Vagina (tissue), 2 donors: Measurements from ENCODE around the gene HOXD8. TPM values are rescaled to one million over a fixed set of nuclear protein-coding genes. Genes with fewer than 3 reads are reported as not detected.

Source experiments
- DNase-seq, 2 donors: peaks; one replicate each; pipeline ENCODE4 v3.0.0-alpha.2; 2017; ENCODE audit errors: extremely low spot score in 2 of 2
- H3K27ac ChIP-seq: fragments of 200-600 bp; sonication (generic); one replicate; pipeline ENCODE4 v1.5.1; 2019
- H3K27me3 ChIP-seq: fragments of 200-600 bp; sonication (generic); one replicate; pipeline ENCODE4 v1.5.1; 2019
- H3K36me3 ChIP-seq, 2 donors: fragments of 200-600 bp; sonication (generic); one replicate each; pipeline ENCODE4 v1.5.1; 2017 to 2019
- H3K4me1 ChIP-seq: fragments of 200-600 bp; sonication (generic); one replicate; pipeline ENCODE4 v1.5.1; 2019
- H3K4me3 ChIP-seq, 2 donors: fragments of 200-600 bp; sonication (generic); 1 replicate in 1 of 2; 2 replicates in 1 of 2; pipeline ENCODE4 v1.5.1; 2016 to 2019
- H3K9me3 ChIP-seq: fragments of 200-600 bp; sonication (generic); one replicate; pipeline ENCODE4 v1.5.1; 2019
- POLR2A ChIP-seq, 2 donors: fragments of 450-650 bp; IDR thresholded peaks; one replicate each; pipeline ENCODE4 v1.6.1; 2017; ENCODE audit warnings: antibody characterized with exemption in 2 of 2, mild to moderate bottlenecking in 2 of 2, moderate library complexity in 2 of 2
- POLR2AphosphoS5 ChIP-seq, 2 donors: sonication (generic); formaldehyde crosslinking; IDR thresholded peaks; one replicate each; pipeline ENCODE4 v1.9.0; 2017; ENCODE audit warnings: antibody characterized with exemption in 2 of 2, mild to moderate bottlenecking in 2 of 2, low read depth in 1 of 2; ENCODE audit not compliant: insufficient read depth in 1 of 2
- intact Hi-C: fragments of 100-400 bp; cut with DNase I; formaldehyde crosslinking; loops from one replicate; pipeline ENCODE4 v1.15.1; 2023
- total RNA-seq: library from RNA; depleted of rRNA; stranded (reverse); fragments of >200 nt; gene quantifications from one replicate; pipeline ENCODE4 v1.2.3, GENCODE V29; 2016
- TF ChIP-seq, protein P1 (sequence below), 3 experiments: fragments of 450-650 bp in 2 of 3; fragments of 200-600 bp in 1 of 3; sonication (generic) in 1 of 3; IDR thresholded peaks; one replicate each; pipeline ENCODE4 v1.5.1; 2017 to 2019; ENCODE audit warnings: antibody characterized with exemption in 3 of 3, mild to moderate bottlenecking in 2 of 3, moderate library complexity in 2 of 3

HOXD8 gene
- total RNA-seq, 1 donor from 2014 or later, result 10.3 TPM

DNA sequence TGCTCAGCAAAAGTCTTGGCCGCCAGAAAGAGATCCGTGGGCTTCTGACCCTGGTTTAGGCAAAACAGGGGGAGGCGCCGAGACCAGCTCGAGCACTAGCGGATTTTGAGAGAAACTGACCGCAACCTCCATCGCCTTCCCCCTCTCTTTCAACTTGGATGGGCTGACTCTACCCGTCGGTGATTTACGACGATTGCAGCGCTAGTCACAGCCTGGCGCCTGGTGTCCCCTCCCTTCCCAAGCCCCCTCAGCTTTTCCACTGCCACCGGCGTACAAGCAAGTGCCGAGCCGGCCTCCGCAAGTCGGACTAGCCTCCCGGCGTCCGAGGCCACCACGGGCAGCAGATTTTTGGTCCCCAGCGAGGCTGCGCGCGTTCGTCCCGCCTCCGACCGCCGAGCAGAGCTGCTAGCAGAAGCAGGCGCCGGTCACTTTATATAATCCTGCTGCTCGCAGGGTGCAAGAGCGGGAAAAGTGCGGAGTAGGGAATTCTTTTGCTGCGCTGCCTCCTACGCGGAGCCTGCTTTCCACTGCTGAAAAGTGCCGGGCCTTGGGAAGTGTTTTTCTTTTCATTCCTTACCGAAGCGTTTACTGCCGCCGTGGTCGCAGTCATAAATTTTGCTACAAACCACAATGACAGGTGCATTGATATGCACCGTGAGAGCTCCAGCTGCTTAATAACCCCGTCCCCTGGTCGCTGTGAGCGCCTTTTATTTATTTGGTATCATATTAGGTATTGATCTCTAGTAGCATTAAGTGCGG lies 35.3 kb downstream of the HOXD8 start:
- intact Hi-C loops, result no loop called here
- Histone ChIP-seq H3K9me3 (no peaks in the 10 kb centered on the region), H3K4me3 (no peak overlapping the region), H3K27ac (no peak overlapping the region), H3K36me3 (no peaks in the 10 kb centered on the region), H3K4me1 (peaks cover 19% of the 10 kb centered on the region), H3K27me3 (peaks cover 17% of the 10 kb centered on the region)
- DNase-seq, result no peak
- no peak for TF ChIP-seq POLR2A (IDR thresholded peaks at IDR 0.05)
- TF ChIP-seq, protein P1, sequence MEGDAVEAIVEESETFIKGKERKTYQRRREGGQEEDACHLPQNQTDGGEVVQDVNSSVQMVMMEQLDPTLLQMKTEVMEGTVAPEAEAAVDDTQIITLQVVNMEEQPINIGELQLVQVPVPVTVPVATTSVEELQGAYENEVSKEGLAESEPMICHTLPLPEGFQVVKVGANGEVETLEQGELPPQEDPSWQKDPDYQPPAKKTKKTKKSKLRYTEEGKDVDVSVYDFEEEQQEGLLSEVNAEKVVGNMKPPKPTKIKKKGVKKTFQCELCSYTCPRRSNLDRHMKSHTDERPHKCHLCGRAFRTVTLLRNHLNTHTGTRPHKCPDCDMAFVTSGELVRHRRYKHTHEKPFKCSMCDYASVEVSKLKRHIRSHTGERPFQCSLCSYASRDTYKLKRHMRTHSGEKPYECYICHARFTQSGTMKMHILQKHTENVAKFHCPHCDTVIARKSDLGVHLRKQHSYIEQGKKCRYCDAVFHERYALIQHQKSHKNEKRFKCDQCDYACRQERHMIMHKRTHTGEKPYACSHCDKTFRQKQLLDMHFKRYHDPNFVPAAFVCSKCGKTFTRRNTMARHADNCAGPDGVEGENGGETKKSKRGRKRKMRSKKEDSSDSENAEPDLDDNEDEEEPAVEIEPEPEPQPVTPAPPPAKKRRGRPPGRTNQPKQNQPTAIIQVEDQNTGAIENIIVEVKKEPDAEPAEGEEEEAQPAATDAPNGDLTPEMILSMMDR (IDR thresholded peaks at IDR 0.05), result no peak

DNA sequence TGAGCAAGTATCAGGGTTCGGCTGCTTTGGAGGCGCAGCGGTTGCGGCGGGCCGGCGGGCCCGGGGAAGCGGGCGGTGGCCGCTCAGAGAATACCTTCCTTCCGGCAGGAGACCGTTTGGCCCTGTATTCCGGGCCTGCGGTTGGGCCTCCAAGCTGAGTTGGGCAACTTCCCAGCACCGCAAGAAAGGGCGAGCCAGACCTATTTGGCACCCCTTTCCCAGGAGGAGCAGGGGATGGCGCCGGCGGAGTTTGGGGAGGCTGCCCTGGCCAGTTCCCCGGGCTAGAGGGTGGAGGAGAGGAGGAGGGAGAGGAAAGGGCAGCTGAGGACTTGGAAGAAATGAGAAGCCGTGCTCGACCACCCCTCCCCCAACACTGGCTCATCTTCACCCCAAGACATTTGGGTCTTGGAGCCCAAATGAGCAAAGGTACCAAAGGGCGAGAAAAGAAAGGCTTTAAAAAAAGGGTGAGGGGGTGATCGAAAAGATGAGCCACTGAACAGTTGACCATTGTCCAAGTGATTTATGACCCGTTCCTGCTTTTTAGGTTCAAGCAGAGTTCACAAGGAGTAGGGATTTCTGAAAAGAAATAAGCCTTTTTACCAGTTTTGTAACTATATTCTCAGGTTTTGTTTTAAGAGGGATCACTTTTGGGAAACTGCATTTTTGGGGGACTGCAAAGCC lies 36.0 kb downstream of the HOXD8 start:
- H3K27ac ChIP-seq, result no peak overlapping the region

DNA sequence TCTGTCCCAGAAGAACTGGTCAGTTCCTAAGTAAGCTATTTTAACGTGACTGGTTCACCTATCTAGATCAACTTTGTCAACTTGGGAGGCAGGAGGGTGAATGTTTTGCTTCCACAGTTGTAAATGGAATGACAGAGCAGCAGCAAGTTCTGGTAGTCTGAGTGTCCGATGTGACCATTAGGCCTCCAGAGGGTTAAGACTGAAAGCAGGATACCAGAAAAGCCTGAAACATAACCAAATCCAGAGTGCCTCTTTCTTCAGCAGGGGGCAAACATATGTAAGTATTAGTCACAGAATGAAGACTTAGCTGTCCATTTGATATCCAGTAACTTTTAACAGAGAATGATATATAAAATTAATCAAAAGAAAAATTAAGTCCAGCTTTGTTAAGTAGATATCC lies 36.8 kb downstream of the HOXD8 start:
- intact Hi-C loops, result no loop called here
- no peak overlapping the region for H3K27ac ChIP-seq
- TF ChIP-seq POLR2A (IDR thresholded peaks at IDR 0.05) (no peak), POLR2AphosphoS5 (IDR thresholded peaks at IDR 0.05; ENCODE audit: insufficient read depth in 1 of 2, low read depth in 1 of 2) (no peak)
- TF ChIP-seq, protein P1 (IDR thresholded peaks at IDR 0.05), result no peak

More for the DNA sequence above, 36.0 kb downstream of the HOXD8 start:
- intact Hi-C loops, result no loop called here
- H3K4me3 ChIP-seq, result no peak overlapping the region
- H3K9me3 ChIP-seq, result no peaks in the 10 kb centered on the region
- TF ChIP-seq, protein P1 (IDR thresholded peaks at IDR 0.05), result no peak
- TF ChIP-seq POLR2A (IDR thresholded peaks at IDR 0.05), result no peak
- H3K36me3 ChIP-seq, result no peaks in the 10 kb centered on the region
- peaks cover 16% of the 10 kb centered on the region for H3K27me3 ChIP-seq
- no peak for DNase-seq
- H3K4me1 ChIP-seq, result peaks cover 13% of the 10 kb centered on the region

DNA sequence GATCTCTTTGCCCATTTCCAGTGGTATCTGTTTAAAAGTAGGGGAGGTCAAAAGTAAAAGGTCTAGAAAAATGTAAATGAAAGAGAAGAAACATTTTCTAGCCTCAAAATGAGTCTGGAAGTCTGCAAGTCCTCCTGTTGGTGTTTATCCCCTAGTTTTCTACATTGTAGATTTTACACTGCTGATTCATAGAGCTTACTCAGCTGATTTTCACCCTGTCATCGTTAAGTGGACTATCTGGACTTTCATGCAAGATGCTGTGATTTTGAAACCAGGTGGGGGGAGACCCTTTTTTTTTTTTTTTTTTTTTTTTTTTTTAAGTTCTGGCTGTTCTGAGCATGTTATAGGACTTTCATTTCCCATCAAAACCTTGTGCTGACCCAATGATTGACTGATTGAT lies 37.9 kb downstream of the HOXD8 start:
- TF ChIP-seq POLR2AphosphoS5 (IDR thresholded peaks at IDR 0.05; ENCODE audit: insufficient read depth in 1 of 2, low read depth in 1 of 2) (no peak), POLR2A (IDR thresholded peaks at IDR 0.05) (no peak)
- TF ChIP-seq, protein P1 (IDR thresholded peaks at IDR 0.05), result no peak
- Histone ChIP-seq H3K27ac (no peak overlapping the region), H3K4me3 (no peak overlapping the region), H3K27me3 (peaks cover 17% of the 10 kb centered on the region), H3K36me3 (no peaks in the 10 kb centered on the region), H3K9me3 (no peaks in the 10 kb centered on the region), H3K4me1 (peaks cover 9% of the 10 kb centered on the region)
- intact Hi-C loops, result no loop called here
- DNase-seq, result no peak

More for the DNA sequence above, 36.8 kb downstream of the HOXD8 start:
- peaks cover 9% of the 10 kb centered on the region for H3K4me1 ChIP-seq
- no peaks in the 10 kb centered on the region for H3K9me3 ChIP-seq
- H3K27me3 ChIP-seq, result peaks cover 12% of the 10 kb centered on the region
- no peak overlapping the region for H3K4me3 ChIP-seq
- no peak for DNase-seq
- H3K36me3 ChIP-seq, result no peaks in the 10 kb centered on the region

DNA sequence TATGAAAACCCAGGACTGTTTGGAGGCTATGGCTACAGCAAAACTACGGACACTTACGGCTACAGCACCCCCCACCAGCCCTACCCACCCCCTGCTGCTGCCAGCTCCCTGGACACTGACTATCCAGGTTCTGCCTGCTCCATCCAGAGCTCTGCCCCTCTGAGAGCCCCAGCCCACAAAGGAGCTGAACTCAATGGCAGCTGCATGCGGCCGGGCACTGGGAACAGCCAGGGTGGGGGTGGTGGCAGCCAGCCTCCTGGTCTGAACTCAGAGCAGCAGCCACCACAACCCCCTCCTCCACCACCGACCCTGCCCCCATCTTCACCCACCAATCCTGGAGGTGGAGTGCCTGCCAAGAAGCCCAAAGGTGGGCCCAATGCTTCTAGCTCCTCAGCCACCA lies 39.7 kb downstream of the HOXD8 start:
- H3K27me3 ChIP-seq, result peaks cover 16% of the 10 kb centered on the region
- no peaks in the 10 kb centered on the region for H3K36me3 ChIP-seq
- TF ChIP-seq POLR2A (IDR thresholded peaks at IDR 0.05) (no peak), POLR2AphosphoS5 (IDR thresholded peaks at IDR 0.05; ENCODE audit: insufficient read depth in 1 of 2, low read depth in 1 of 2) (no peak)
- TF ChIP-seq, protein P1 (IDR thresholded peaks at IDR 0.05), result no peak
- no peak overlapping the region for H3K4me3 ChIP-seq
- intact Hi-C loops, result no loop called here
- no peaks in the 10 kb centered on the region for H3K9me3 ChIP-seq
- no peak for DNase-seq
- no peak overlapping the region for H3K27ac ChIP-seq
- H3K4me1 ChIP-seq, result peaks cover 9% of the 10 kb centered on the region
